ENCODE measurements around the gene RIMBP3B.
"Not testable (repeated sequence)": the region's sequence is repeated elsewhere in the genome, so short reads cannot be mapped to it uniquely, and the experiment has no call there.

- not testable (repeated sequence) for TF ChIP-seq CTCF, POLR2A (IDR thresholded peaks at IDR 0.05)
Observed at GRCh38 chr22:21362473-21362872, 21.1 kb upstream of the RIMBP3B start.
